Measurements from ENCODE around the gene ASB5. TPM values are rescaled to one million over a fixed set of nuclear protein-coding genes. Genes with fewer than 3 reads are reported as not detected.

Gene ASB5
- total and polyA plus RNA-seq, 10 of the 15 experiments (the other 5 are each of a cell fraction or from before 2014, with no cell fraction given): not detected

DNA sequence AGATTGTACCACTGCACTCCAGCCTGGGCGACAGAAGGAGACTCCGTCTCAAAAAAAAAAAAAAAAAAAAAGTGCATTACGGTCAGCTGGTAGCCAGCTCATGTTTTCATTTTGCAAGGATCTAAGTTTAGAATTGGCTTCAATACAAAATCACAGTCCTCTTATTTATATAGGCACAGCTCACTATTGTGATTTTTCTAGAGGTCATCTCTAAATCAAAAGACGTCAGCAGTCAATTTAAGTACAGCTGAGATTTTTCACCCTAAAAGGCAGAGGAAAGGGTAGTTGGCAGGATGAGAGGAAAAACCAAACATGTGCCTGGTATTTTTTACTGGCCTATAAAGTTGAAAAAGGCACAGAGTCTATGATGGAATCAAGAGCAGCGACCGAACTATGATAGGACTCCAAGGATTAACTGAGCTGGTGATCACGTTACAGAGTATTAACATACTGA lies 30.8 kb downstream of the ASB5 start:
- POLR2A ChIA-PET: interaction anchor here (0.7 kb wide), 1 partner anchor 237 kb away, joined by 4 read pairs; no protein-coding TSS in a partner anchor
- 71% methylated on average over 7 of the region's 7 CpGs for WGBS (ENCODE audit: insufficient coverage, insufficient replicate concordance, low lambda C conversion rate, missing lambda C conversion rate)
- SMC1A ChIA-PET (ENCODE audit: uncharacterized antibody, unreplicated experiment): interaction anchor here (1.1 kb wide), 1 partner anchor 103 kb away, joined by 3 read pairs; no protein-coding TSS in a partner anchor
- FAIRE-seq (no peak), DNase-seq (ENCODE audit: low read depth, low spot score) (no peak), ATAC-seq (no peak)
- Histone ChIP-seq H3K4me1 (ENCODE audit: control insufficient read depth, insufficient read depth, low read length) (no peaks in the 10 kb centered on the region), H3K4me3 (no peak overlapping the region), H3K27ac (ENCODE audit: control insufficient read depth, insufficient read depth) (no peak overlapping the region), H3K36me3 (ENCODE audit: control insufficient read depth in 2 of 2, insufficient read depth in 2 of 2, low read length in 1 of 2) (no peaks in the 10 kb centered on the region), H3K9me3 (replicated peaks; ENCODE audit: control insufficient read depth, insufficient read depth, low read length) (no peaks in the 10 kb centered on the region), H2AFZ (ENCODE audit: control insufficient read depth, low read depth, low read length) (no peak overlapping the region), H3K27me3 (replicated peaks in 1 of 2; ENCODE audit: control insufficient read depth in 2 of 2, insufficient read depth in 2 of 2, low read length in 1 of 2) (no peaks in the 10 kb centered on the region), H3K9ac (ENCODE audit: control insufficient read depth, insufficient read depth, low read length) (no peak overlapping the region), H3K4me2 (ENCODE audit: control insufficient read depth, insufficient read depth) (no peak overlapping the region), H4K20me1 (ENCODE audit: control insufficient read depth, insufficient read depth) (no peaks in the 10 kb centered on the region), H3K79me2 (ENCODE audit: control insufficient read depth, insufficient read depth, low read length) (no peaks in the 10 kb centered on the region)
- BruUV-seq (replicated peaks): no TSS peak
- in situ Hi-C loops (cut with MboI): no loop called here
- intact Hi-C loops (cut with micrococcal nuclease; ENCODE audit: unreplicated experiment): no loop called here
- RAD21 ChIA-PET (ENCODE audit: unreplicated experiment): no interaction called here
- CTCF ChIA-PET: interaction anchor here (0.7 kb wide), 1 partner anchor 11 kb away, joined by 3 read pairs; no protein-coding TSS in a partner anchor
- TF ChIP-seq CBFB (IDR thresholded peaks at IDR 0.05; ENCODE audit: low read depth): no peak

DNA sequence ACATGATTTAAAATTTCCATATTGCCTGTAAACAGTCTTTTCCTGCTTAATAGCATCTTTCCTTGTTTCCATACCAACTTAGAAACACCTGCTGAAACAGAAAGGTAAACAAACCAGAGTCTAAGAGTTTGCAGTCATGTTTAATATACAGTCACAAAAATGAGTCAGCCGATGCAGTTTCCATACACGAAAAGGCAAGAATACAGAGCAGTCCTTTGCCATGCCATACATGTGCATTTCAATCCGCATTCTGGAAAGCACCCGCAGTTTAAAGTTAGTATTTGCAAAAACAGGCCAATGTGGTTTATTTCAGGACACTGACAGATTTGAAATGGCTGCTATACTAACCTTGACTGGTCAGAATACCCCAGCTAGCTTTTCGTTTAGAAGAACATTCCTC lies 32.1 kb downstream of the ASB5 start:
- SMC1A ChIA-PET (ENCODE audit: uncharacterized antibody, unreplicated experiment): no interaction called here
- intact Hi-C loops (cut with micrococcal nuclease; ENCODE audit: unreplicated experiment) (no loop called here), in situ Hi-C loops (cut with MboI) (no loop called here)
- CTCF ChIA-PET: no interaction called here
- BruUV-seq (replicated peaks): no TSS peak
- Histone ChIP-seq H2AFZ (ENCODE audit: control insufficient read depth, low read depth, low read length) (no peak overlapping the region), H3K4me2 (ENCODE audit: control insufficient read depth, insufficient read depth) (no peak overlapping the region), H3K36me3 (ENCODE audit: control insufficient read depth in 2 of 2, insufficient read depth in 2 of 2, low read length in 1 of 2) (no peaks in the 10 kb centered on the region), H3K27me3 (replicated peaks in 1 of 2; ENCODE audit: control insufficient read depth in 2 of 2, insufficient read depth in 2 of 2, low read length in 1 of 2) (no peaks in the 10 kb centered on the region), H4K20me1 (ENCODE audit: control insufficient read depth, insufficient read depth) (no peaks in the 10 kb centered on the region), H3K79me2 (ENCODE audit: control insufficient read depth, insufficient read depth, low read length) (no peaks in the 10 kb centered on the region), H3K9me3 (replicated peaks; ENCODE audit: control insufficient read depth, insufficient read depth, low read length) (no peaks in the 10 kb centered on the region), H3K27ac (ENCODE audit: control insufficient read depth, insufficient read depth) (no peak overlapping the region), H3K4me1 (ENCODE audit: control insufficient read depth, insufficient read depth, low read length) (no peaks in the 10 kb centered on the region), H3K9ac (ENCODE audit: control insufficient read depth, insufficient read depth, low read length) (no peak overlapping the region), H3K4me3 (no peak overlapping the region)
- RAD21 ChIA-PET (ENCODE audit: unreplicated experiment): no interaction called here
- DNase-seq (ENCODE audit: low read depth, low spot score): no peak
- POLR2A ChIA-PET: no interaction called here
- 24% methylated on average over 5 of the region's 5 CpGs for WGBS (ENCODE audit: insufficient coverage, insufficient replicate concordance, low lambda C conversion rate, missing lambda C conversion rate)
- TF ChIP-seq ESRRA (IDR thresholded peaks at IDR 0.05; ENCODE audit: low read length) (no peak), SIX5 (IDR thresholded peaks at IDR 0.05; ENCODE audit: low read depth, low read length, severe bottlenecking) (no peak)
- TF ChIP-seq, protein P1, sequence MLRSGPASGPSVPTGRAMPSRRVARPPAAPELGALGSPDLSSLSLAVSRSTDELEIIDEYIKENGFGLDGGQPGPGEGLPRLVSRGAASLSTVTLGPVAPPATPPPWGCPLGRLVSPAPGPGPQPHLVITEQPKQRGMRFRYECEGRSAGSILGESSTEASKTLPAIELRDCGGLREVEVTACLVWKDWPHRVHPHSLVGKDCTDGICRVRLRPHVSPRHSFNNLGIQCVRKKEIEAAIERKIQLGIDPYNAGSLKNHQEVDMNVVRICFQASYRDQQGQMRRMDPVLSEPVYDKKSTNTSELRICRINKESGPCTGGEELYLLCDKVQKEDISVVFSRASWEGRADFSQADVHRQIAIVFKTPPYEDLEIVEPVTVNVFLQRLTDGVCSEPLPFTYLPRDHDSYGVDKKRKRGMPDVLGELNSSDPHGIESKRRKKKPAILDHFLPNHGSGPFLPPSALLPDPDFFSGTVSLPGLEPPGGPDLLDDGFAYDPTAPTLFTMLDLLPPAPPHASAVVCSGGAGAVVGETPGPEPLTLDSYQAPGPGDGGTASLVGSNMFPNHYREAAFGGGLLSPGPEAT (IDR thresholded peaks at IDR 0.05; ENCODE audit: low read depth): no peak
- FAIRE-seq: no peak
- no peak for ATAC-seq
